ENCODE results near the gene CACHD1.

DNA sequence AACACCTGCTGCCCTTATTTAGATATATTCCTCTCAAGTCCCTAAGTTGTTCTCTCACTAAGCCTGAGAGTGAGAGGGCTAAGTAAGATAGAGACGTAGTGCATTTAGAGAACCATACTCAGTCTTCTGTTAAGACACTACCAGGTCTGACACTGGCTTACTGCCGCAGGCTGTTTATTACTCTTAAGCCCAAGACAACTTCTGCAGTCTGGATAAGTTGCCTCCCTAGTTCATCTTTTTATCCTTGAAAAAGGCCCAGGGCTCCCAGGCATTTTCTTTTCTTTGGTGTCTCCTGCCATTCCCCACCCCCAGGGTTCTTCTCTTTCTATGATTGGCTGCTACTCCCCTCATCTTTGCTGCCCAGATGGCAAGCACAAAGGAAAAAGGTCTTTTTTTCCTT, 38.7 kb downstream of the CACHD1 start:
- TF ChIP-seq, protein P1, sequence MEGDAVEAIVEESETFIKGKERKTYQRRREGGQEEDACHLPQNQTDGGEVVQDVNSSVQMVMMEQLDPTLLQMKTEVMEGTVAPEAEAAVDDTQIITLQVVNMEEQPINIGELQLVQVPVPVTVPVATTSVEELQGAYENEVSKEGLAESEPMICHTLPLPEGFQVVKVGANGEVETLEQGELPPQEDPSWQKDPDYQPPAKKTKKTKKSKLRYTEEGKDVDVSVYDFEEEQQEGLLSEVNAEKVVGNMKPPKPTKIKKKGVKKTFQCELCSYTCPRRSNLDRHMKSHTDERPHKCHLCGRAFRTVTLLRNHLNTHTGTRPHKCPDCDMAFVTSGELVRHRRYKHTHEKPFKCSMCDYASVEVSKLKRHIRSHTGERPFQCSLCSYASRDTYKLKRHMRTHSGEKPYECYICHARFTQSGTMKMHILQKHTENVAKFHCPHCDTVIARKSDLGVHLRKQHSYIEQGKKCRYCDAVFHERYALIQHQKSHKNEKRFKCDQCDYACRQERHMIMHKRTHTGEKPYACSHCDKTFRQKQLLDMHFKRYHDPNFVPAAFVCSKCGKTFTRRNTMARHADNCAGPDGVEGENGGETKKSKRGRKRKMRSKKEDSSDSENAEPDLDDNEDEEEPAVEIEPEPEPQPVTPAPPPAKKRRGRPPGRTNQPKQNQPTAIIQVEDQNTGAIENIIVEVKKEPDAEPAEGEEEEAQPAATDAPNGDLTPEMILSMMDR (IDR thresholded peaks at IDR 0.05), result no peak
- no peak for TF ChIP-seq POLR2A (IDR thresholded peaks at IDR 0.05)

Data from body of pancreas (tissue), 4 donors.